GM12878 (cell line): ENCODE measurements around the gene GPR75. TPM values are rescaled to one million over a fixed set of nuclear protein-coding genes. Genes with fewer than 3 reads are reported as not detected.

ENCODE experiments used
- ATAC-seq: fragments of 200-7000 bp; cut with Tn5 transposase; 3 replicates; pipeline ENCODE4 v1.9.1; 2020; ENCODE audit warnings: mild to moderate bottlenecking, moderate library complexity
- BruUV-seq: library from RNA; stranded (reverse); fragments of 400-500 nt; replicated peaks from 2 replicates; lab custom pipeline; 2021; lab: Mats Ljungman, UMichigan
- CTCF ChIA-PET: fragments of 300-600 bp; sonication (Branson Sonifier 250); formaldehyde crosslinking; extraction: SDS; loops from one replicate; lab custom pipeline; 2021; ENCODE audit warnings: inconsistent platforms; lab: Yijun Ruan, JAX
- POLR2A ChIA-PET: fragments of 350-600 bp; formaldehyde crosslinking; extraction: SDS; loops from one replicate; lab custom pipeline; 2021; ENCODE audit warnings: inconsistent platforms; lab: Charles Lee
- RAD21 ChIA-PET: fragments of 300-600 bp; sonication (Branson Sonifier 250); formaldehyde crosslinking; loops from one replicate; lab custom pipeline; 2023; ENCODE audit warnings: antibody characterized with exemption; ENCODE audit not compliant: unreplicated experiment; lab: Charles Lee
- SMC1A ChIA-PET: fragments of 300-600 bp; sonication (Branson Sonifier 250); formaldehyde crosslinking; loops from one replicate; lab custom pipeline; 2023; ENCODE audit not compliant: unreplicated experiment, uncharacterized antibody; lab: Charles Lee
- DNase-seq: peaks from one replicate; pipeline ENCODE4 v3.0.0-alpha.2; 2011; ENCODE audit warnings: low read depth, low spot score
- FAIRE-seq: peaks from 3 replicates; lab custom pipeline; 2011; peaks lifted over from hg19 to GRCh38; lab: Jason Lieb, UNC
- H2AFZ ChIP-seq: 2 replicates; pipeline ENCODE4 v1.6.0; 2011; ENCODE audit warnings: low read depth, low read length, control low read depth; ENCODE audit not compliant: control insufficient read depth
- H3K27ac ChIP-seq: 2 replicates; pipeline ENCODE4 v1.5.1; 2011; ENCODE audit warnings: control low read depth; ENCODE audit not compliant: control insufficient read depth, insufficient read depth
- H3K27me3 ChIP-seq, 2 experiments: replicated peaks in 1 of 2; 2 replicates each; pipeline versions ENCODE4 v1.6.0 to v1.6.1; 2011; ENCODE audit warnings: low read length in 1 of 2; ENCODE audit not compliant: control insufficient read depth in 2 of 2, insufficient read depth in 2 of 2
- H3K36me3 ChIP-seq, 2 experiments: 2 replicates each; pipeline ENCODE4 v1.5.1; 2011; ENCODE audit warnings: low read length in 1 of 2; ENCODE audit not compliant: control insufficient read depth in 2 of 2, insufficient read depth in 2 of 2
- H3K4me1 ChIP-seq: 2 replicates; pipeline ENCODE4 v1.6.1; 2011; ENCODE audit warnings: mild to moderate bottlenecking, low read length, moderate library complexity, mixed read lengths; ENCODE audit not compliant: control insufficient read depth, insufficient read depth
- H3K4me2 ChIP-seq: 2 replicates; pipeline ENCODE4 v1.6.0; 2011; ENCODE audit warnings: control low read depth; ENCODE audit not compliant: control insufficient read depth, insufficient read depth
- H3K4me3 ChIP-seq: fragments of 200-600 bp; sonication (generic); 2 replicates; pipeline ENCODE4 v1.5.1; 2016
- H3K79me2 ChIP-seq: 2 replicates; pipeline ENCODE4 v1.6.0; 2011; ENCODE audit warnings: low read length; ENCODE audit not compliant: control insufficient read depth, insufficient read depth
- H3K9ac ChIP-seq: 2 replicates; pipeline ENCODE4 v1.8.0; 2011; ENCODE audit warnings: low read length, control low read depth, mixed read lengths; ENCODE audit not compliant: control insufficient read depth, insufficient read depth
- H3K9me3 ChIP-seq: replicated peaks from 3 replicates; pipeline ENCODE4 v1.5.1; 2011; ENCODE audit warnings: mild to moderate bottlenecking, low read length; ENCODE audit not compliant: control insufficient read depth, insufficient read depth
- H4K20me1 ChIP-seq: 2 replicates; pipeline ENCODE4 v1.6.0; 2011; ENCODE audit not compliant: control insufficient read depth, insufficient read depth
- CBX3 ChIP-seq: fragments of 200-600 bp; sonication (generic); IDR thresholded peaks from 2 replicates; pipeline ENCODE4 v1.6.1; 2016; ENCODE audit warnings: low read depth, borderline replicate concordance
- CEBPB ChIP-seq, 2 experiments: fragments of 150-350 bp in 1 of 2; IDR thresholded peaks; 2 replicates each; pipeline ENCODE4 v1.6.1; 2012 to 2014; ENCODE audit warnings: low read depth in 2 of 2, low read length in 2 of 2, borderline replicate concordance in 1 of 2, inconsistent platforms in 1 of 2
- EGR1 ChIP-seq, 2 experiments: IDR thresholded peaks; 1 replicate in 1 of 2; 2 replicates in 1 of 2; pipeline ENCODE4 v1.6.1; 2011 to 2012; ENCODE audit warnings: low read depth in 2 of 2, low read length in 2 of 2, borderline replicate concordance in 1 of 2, mild to moderate bottlenecking in 1 of 2, moderate library complexity in 1 of 2
- FOS ChIP-seq: IDR thresholded peaks from 3 replicates; pipeline ENCODE4 v1.6.1; 2011; ENCODE audit warnings: borderline replicate concordance; ENCODE audit not compliant: insufficient read length; ENCODE audit errors: extremely low read depth
- IKZF2 ChIP-seq, 2 experiments: fragments of 450-650 bp; IDR thresholded peaks; 2 replicates each; pipeline ENCODE4 v1.6.1; 2017; ENCODE audit warnings: mild to moderate bottlenecking in 2 of 2, moderate library complexity in 2 of 2
- JUND ChIP-seq: IDR thresholded peaks from 2 replicates; pipeline ENCODE4 v1.6.1; 2012; ENCODE audit warnings: low read depth, mild to moderate bottlenecking, low read length, improper control_type of control experiment, moderate library complexity
- NFXL1 ChIP-seq: fragments of 450-650 bp; IDR thresholded peaks from 2 replicates; pipeline ENCODE4 v1.6.1; 2017; ENCODE audit warnings: antibody characterized with exemption, mild to moderate bottlenecking, borderline replicate concordance
- NR2C2 ChIP-seq: IDR thresholded peaks from 2 replicates; pipeline ENCODE4 v1.6.1; 2011; ENCODE audit warnings: borderline replicate concordance, low read depth; ENCODE audit not compliant: control insufficient read depth, insufficient read length
- POLR2A ChIP-seq: IDR thresholded peaks from 2 replicates; pipeline ENCODE4 v1.6.1; 2011; ENCODE audit warnings: low read depth, mild to moderate bottlenecking, low read length
- RAD51 ChIP-seq: fragments of 450-650 bp; IDR thresholded peaks from 2 replicates; pipeline ENCODE4 v1.6.1; 2016; ENCODE audit warnings: moderate library complexity, mild to moderate bottlenecking, inconsistent platforms
- RUNX3 ChIP-seq: IDR thresholded peaks from 2 replicates; pipeline ENCODE4 v1.6.1; 2012; ENCODE audit warnings: low read length, inconsistent platforms
- SMARCA5 ChIP-seq: fragments of 450-650 bp; IDR thresholded peaks from 2 replicates; pipeline ENCODE4 v1.6.1; 2017; ENCODE audit warnings: mild to moderate bottlenecking
- TBL1XR1 ChIP-seq: IDR thresholded peaks from 2 replicates; pipeline ENCODE4 v1.6.1; 2012; ENCODE audit warnings: low read depth, low read length, improper control_type of control experiment
- YBX1 ChIP-seq: fragments of 450-650 bp; IDR thresholded peaks from 2 replicates; pipeline ENCODE4 v1.6.1; 2016; ENCODE audit warnings: antibody characterized with exemption
- ZNF274 ChIP-seq: IDR thresholded peaks from one replicate; pipeline ENCODE4 v1.8.0; 2011; ENCODE audit not compliant: insufficient read length, insufficient read depth
- WGBS: methylation state at CpG from one replicate; pipeline ENCODE4 v1.1.6; 2016; ENCODE audit warnings: low lambda C conversion rate; ENCODE audit not compliant: insufficient replicate concordance, insufficient coverage; ENCODE audit errors: missing lambda C conversion rate; 5-methylcytosine and 5-hydroxymethylcytosine counted together
- in situ Hi-C: fragments of 300-500 bp; cut with MboI; formaldehyde crosslinking; loops from 9 replicates; pipeline ENCODE4 v1.14.3; 2018; ENCODE audit warnings: mixed read lengths
- intact Hi-C: fragments of 100-400 bp; cut with micrococcal nuclease; formaldehyde crosslinking; loops from one replicate; pipeline ENCODE4 v1.14.2; 2022; ENCODE audit not compliant: unreplicated experiment
- polyA plus RNA-seq, 11 experiments: library from polyadenylated mRNA; depleted of rRNA in 4 of 11; unstranded in 6 of 11; stranded (reverse) in 5 of 11; fragments of >200 nt; fragmentation: Nextera tagmentation in 4 of 11; fragmentation: Illumina TruSeq in 1 of 11; extraction: Ambion mirVana in 4 of 11; extraction: Trizol in 1 of 11; gene quantifications; 1 replicate in 1 of 11; 2 replicates in 10 of 11; pipeline versions ENCODE4 v1.2.1 to v1.2.3, GENCODE V29; 2011 to 2016; ENCODE audit warnings: inconsistent platforms in 2 of 11, missing spikeins in 2 of 11, low read depth in 1 of 11
- total RNA-seq, 4 experiments: library from RNA; depleted of rRNA in 3 of 4; stranded (reverse); fragments of >200 nt in 3 of 4; fragmentation: Illumina TruSeq in 1 of 4; extraction: Trizol in 1 of 4; gene quantifications; 2 replicates each; pipeline versions ENCODE4 v1.2.1 to v1.2.3, GENCODE V29; 2013 to 2021
- TF ChIP-seq, protein P1 (sequence below): IDR thresholded peaks from 2 replicates; pipeline ENCODE4 v1.6.1; 2011; ENCODE audit warnings: low read depth, mild to moderate bottlenecking, low read length, moderate library complexity, borderline replicate concordance; ENCODE audit errors: extremely low read depth
- TF ChIP-seq, protein P2 (sequence below): fragments of 450-650 bp; IDR thresholded peaks from 2 replicates; pipeline ENCODE4 v1.6.1; 2017; ENCODE audit warnings: antibody characterized with exemption, mild to moderate bottlenecking, moderate library complexity
- TF ChIP-seq, protein P3 (sequence below): fragments of 450-650 bp; IDR thresholded peaks from 2 replicates; pipeline ENCODE4 v1.6.1; 2014; ENCODE audit warnings: mild to moderate bottlenecking

Gene GPR75
- total and polyA plus RNA-seq, 10 of the 15 experiments (the other 5 are each of a cell fraction or from before 2014, with no cell fraction given): 0.02 to 3.5 (median 2.3) TPM; not detected in 2

DNA sequence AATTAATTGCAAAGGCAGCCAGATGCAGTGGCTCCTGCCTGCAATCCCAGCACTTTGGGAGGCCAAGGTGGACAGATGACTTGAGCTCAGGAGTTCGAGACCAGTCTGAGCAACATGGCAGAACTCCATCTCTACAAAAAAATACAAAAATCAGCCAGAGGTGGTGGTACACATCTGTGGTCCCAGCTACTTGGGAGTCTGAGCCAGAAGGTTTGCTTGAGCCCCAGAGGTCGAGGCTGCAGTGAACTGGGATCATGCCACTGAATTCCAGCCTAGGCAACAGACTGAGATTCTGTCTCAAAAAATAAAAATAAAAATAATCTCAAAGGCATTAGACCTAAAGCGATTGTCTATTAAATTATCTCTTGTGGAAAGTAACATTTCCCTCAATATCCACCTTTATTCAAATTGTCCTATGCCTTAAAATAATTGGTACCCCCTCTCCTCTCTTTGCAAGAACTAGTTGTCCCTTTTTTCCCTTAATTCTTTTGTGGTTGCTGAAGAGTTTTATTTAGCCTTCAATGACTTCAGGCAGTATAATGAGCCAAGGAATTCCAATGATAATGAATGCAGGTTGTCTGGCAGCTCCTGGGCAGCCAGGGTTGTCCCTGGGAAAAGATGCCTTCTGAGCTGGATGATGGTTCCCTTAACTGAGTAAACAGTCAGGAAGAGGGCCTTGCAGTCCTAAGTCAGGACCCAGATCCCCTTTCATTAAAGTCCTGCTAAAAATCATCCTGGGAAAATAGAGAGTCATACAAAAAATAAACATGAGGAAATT lies 32.2 kb downstream of the GPR75 start (continued):
- TF ChIP-seq, protein P1, sequence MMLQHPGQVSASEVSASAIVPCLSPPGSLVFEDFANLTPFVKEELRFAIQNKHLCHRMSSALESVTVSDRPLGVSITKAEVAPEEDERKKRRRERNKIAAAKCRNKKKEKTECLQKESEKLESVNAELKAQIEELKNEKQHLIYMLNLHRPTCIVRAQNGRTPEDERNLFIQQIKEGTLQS: no peak

DNA sequence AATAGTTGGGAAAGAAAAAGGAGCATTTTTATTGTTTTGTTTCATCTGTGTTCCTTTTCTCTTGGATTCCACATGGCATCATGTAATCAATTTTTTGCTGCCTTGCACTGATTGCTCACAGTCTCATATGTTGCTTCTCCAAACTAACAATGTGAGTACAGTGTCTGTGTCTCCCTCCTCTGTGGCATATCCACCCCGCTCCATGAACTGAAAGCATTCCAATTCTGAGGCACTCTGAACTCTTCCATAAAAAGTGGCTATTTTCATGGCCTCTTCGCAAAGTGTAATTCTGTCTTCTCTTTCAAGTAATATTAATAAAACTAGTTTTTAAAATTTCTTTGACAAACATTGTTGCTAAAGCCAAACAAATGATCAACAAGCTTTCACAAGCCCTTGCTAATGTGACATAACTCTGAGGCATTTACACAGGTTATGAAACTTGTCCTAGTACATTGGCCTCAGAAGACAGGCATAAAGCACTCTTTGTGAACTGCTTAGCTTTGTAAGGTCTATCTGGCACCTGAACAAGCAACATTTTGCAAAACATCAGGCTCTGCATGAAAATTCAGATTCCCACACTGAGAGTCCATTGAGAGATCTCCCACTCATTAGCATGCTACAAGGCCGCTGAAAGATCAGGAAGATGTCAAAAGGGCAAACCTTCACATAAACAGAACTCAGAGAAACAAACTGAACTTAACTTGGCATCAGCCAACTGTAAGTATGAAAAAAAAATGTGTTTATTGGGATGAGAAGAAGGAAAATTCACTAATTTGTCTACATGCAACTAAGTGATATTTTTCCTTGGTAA lies 33.0 kb downstream of the GPR75 start:
- DNase-seq (no peak), FAIRE-seq (no peak), ATAC-seq (no peak)
- in situ Hi-C loops (no loop called here), intact Hi-C loops (no loop called here)
- no TSS peak for BruUV-seq
- Histone ChIP-seq H2AFZ (no peak overlapping the region), H3K27ac (no peak overlapping the region), H3K4me1 (no peaks in the 10 kb centered on the region), H3K4me3 (no peak overlapping the region), H3K27me3 (no peaks in the 10 kb centered on the region), H3K36me3 (no peaks in the 10 kb centered on the region), H3K4me2 (no peak overlapping the region), H3K9me3 (no peaks in the 10 kb centered on the region), H4K20me1 (no peaks in the 10 kb centered on the region), H3K9ac (no peak overlapping the region), H3K79me2 (no peaks in the 10 kb centered on the region)
- 64% methylated on average over 3 of the region's 3 CpGs for WGBS
- CTCF ChIA-PET: no interaction called here
- RAD21 ChIA-PET: no interaction called here
- POLR2A ChIA-PET: no interaction called here
- SMC1A ChIA-PET: no interaction called here
- TF ChIP-seq JUND (no peak), EGR1 (IDR thresholded peaks at IDR 0.05; ENCODE audit: borderline replicate concordance in 1 of 2, low read depth in 2 of 2, low read length in 2 of 2) (no peak), RUNX3 (no peak), NFXL1 (no peak), YBX1 (no peak), FOS (no peak), ZNF274 (no peak), CEBPB (IDR thresholded peaks at IDR 0.05; ENCODE audit: borderline replicate concordance in 1 of 2, low read depth in 2 of 2, low read length in 2 of 2) (no peak), POLR2A (no peak), SMARCA5 (no peak), NR2C2 (no peak), TBL1XR1 (no peak), CBX3 (no peak), RAD51 (no peak), IKZF2 (IDR thresholded peaks at IDR 0.05) (no peak)
- TF ChIP-seq, protein P2, sequence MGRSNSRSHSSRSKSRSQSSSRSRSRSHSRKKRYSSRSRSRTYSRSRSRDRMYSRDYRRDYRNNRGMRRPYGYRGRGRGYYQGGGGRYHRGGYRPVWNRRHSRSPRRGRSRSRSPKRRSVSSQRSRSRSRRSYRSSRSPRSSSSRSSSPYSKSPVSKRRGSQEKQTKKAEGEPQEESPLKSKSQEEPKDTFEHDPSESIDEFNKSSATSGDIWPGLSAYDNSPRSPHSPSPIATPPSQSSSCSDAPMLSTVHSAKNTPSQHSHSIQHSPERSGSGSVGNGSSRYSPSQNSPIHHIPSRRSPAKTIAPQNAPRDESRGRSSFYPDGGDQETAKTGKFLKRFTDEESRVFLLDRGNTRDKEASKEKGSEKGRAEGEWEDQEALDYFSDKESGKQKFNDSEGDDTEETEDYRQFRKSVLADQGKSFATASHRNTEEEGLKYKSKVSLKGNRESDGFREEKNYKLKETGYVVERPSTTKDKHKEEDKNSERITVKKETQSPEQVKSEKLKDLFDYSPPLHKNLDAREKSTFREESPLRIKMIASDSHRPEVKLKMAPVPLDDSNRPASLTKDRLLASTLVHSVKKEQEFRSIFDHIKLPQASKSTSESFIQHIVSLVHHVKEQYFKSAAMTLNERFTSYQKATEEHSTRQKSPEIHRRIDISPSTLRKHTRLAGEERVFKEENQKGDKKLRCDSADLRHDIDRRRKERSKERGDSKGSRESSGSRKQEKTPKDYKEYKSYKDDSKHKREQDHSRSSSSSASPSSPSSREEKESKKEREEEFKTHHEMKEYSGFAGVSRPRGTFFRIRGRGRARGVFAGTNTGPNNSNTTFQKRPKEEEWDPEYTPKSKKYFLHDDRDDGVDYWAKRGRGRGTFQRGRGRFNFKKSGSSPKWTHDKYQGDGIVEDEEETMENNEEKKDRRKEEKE: no peak
- TF ChIP-seq, protein P3, sequence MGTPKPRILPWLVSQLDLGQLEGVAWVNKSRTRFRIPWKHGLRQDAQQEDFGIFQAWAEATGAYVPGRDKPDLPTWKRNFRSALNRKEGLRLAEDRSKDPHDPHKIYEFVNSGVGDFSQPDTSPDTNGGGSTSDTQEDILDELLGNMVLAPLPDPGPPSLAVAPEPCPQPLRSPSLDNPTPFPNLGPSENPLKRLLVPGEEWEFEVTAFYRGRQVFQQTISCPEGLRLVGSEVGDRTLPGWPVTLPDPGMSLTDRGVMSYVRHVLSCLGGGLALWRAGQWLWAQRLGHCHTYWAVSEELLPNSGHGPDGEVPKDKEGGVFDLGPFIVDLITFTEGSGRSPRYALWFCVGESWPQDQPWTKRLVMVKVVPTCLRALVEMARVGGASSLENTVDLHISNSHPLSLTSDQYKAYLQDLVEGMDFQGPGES: no peak
